ENCODE data around the gene OCRL. TPM values are rescaled to one million over a fixed set of nuclear protein-coding genes. Genes with fewer than 3 reads are reported as not detected.

The OCRL gene
- total and polyA plus RNA-seq, 3 experiments from 2014 or later = 0.31 to 1.9 (median 1.7) TPM

DNA sequence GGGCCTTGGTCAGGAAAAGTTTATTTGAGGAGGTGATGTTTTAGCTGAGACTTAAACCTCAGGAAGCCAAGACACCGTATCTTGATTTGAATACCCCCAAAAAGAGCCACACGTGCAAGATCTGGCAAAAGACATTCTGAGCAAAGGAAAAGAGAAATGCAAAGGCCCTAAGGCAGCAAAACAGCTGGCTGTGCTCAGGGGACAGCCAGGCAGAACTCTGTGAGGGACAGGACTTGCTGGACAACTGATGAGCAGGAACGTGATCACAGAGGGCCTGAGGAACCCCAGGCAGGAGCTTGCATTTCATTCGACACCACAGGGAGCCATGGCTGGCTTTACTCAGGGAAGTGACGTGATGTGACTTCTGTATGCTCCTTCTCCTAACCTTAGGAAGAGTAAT, 56.0 kb downstream of the OCRL start:
- Mint-ChIP-seq H3K4me3 (no peak overlapping the region), H3K9me3 (no peaks in the 10 kb centered on the region), H3K4me1 (no peaks in the 10 kb centered on the region), H3K27me3 (peaks cover 5 to 13% of the 10 kb centered on the region in 2 donors), H3K36me3 (no peaks in the 10 kb centered on the region), H3K27ac (no peak overlapping the region)
- Histone ChIP-seq H3K4me3 (ENCODE audit: low read length) (no peak overlapping the region), H3K27ac (ENCODE audit: low read depth, low read length) (no peak overlapping the region), H3K36me3 (ENCODE audit: insufficient read depth, low read length) (no peaks in the 10 kb centered on the region), H3K9me3 (ENCODE audit: low read length) (no peaks in the 10 kb centered on the region), H3K27me3 (ENCODE audit: insufficient read depth, low read length, poor library complexity, severe bottlenecking) (no peaks in the 10 kb centered on the region), H3K4me1 (ENCODE audit: insufficient read depth, low read length) (peaks cover under 1% of the 10 kb centered on the region)
- ChIA-PET CTCF (no interaction called here), POLR2A (no interaction called here)
- no peak for DNase-seq

GRCh38 chrX:129597905-129598304, 57.8 kb downstream of the OCRL start:
- peaks cover 5 to 15% of the 10 kb centered on the region in 2 donors for H3K27me3 Mint-ChIP-seq
- H3K9me3 ChIP-seq (ENCODE audit: low read length) = no peaks in the 10 kb centered on the region
- H3K4me1 Mint-ChIP-seq = peaks cover 0 to 6% (median 5%) of the 10 kb centered on the region in 3 donors
- peaks cover 6% of the 10 kb centered on the region for H3K4me1 ChIP-seq (ENCODE audit: insufficient read depth, low read length)
- no peaks in the 10 kb centered on the region for H3K27me3 ChIP-seq (ENCODE audit: insufficient read depth, low read length, poor library complexity, severe bottlenecking)
- no peak overlapping the region for H3K27ac ChIP-seq (ENCODE audit: low read depth, low read length)
- no peaks in the 10 kb centered on the region for H3K36me3 Mint-ChIP-seq
- no peaks in the 10 kb centered on the region for H3K36me3 ChIP-seq (ENCODE audit: insufficient read depth, low read length)
- POLR2A ChIA-PET = no interaction called here
- H3K4me3 Mint-ChIP-seq = no peak overlapping the region
- H3K4me3 ChIP-seq (ENCODE audit: low read length) = no peak overlapping the region
- DNase-seq = no peak
- H3K27ac Mint-ChIP-seq = no peak overlapping the region
- CTCF ChIA-PET = no interaction called here
- H3K9me3 Mint-ChIP-seq = no peaks in the 10 kb centered on the region

DNA sequence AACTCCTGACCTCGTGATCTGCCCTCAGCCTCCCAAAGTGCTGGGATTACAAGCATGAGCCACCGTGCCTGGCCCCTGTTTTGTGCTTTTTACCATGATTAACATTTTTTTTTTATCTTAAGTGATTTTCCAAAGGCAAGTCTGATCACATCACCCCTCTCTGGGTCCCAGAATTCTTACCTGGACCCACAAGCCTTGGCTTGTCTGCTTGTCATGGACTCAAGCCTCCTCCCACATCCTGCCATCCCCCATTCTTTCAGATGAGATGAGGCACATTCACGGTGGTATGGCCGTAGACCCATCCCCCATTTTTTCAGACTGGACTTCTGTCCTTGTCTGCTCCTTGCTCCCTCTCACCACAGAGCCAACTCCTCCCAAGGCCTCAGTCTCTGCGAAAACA, 59.4 kb downstream of the OCRL start:
- POLR2A ChIA-PET = no interaction called here

DNA sequence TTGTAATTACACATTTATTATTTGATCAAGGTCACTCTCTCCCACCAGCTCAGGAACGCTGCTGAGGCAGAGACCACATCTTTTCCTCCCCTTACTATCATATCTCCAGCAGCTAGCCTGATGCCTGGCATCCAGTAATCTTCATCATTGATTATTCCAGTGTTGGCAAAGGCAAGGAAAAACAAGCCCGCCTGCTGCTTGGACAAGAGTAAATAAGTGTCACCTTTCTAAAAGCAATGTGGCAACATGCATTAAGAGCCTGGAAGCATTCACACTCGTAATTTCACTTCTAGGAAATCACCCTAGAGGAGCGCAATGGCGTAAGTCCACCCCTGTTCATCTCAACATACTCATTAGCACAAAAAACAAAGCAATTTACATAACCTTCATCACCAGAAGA, 59.9 kb downstream of the OCRL start:
- peaks cover 5 to 15% of the 10 kb centered on the region in 2 donors for H3K27me3 Mint-ChIP-seq
- DNase-seq = no peak
- Histone ChIP-seq H3K27me3 (ENCODE audit: insufficient read depth, low read length, poor library complexity, severe bottlenecking) (no peaks in the 10 kb centered on the region), H3K27ac (ENCODE audit: low read depth, low read length) (no peak overlapping the region), H3K9me3 (ENCODE audit: low read length) (no peaks in the 10 kb centered on the region), H3K36me3 (ENCODE audit: insufficient read depth, low read length) (no peaks in the 10 kb centered on the region), H3K4me3 (ENCODE audit: low read length) (no peak overlapping the region), H3K4me1 (ENCODE audit: insufficient read depth, low read length) (peaks cover 15% of the 10 kb centered on the region)
- ChIA-PET POLR2A (no interaction called here), CTCF (no interaction called here)
- no peaks in the 10 kb centered on the region for H3K9me3 Mint-ChIP-seq
- peak overlapping the region in 1 of 8 donors; percentile 48 for H3K27ac Mint-ChIP-seq
- no peaks in the 10 kb centered on the region for H3K36me3 Mint-ChIP-seq
- H3K4me1 Mint-ChIP-seq = peaks cover 10 to 17% (median 15%) of the 10 kb centered on the region in 3 donors
- H3K4me3 Mint-ChIP-seq = no peak overlapping the region

More for the DNA sequence above, 59.4 kb downstream of the OCRL start:
- Histone ChIP-seq H3K4me1 (ENCODE audit: insufficient read depth, low read length) (peaks cover 10% of the 10 kb centered on the region), H3K27ac (ENCODE audit: low read depth, low read length) (no peak overlapping the region), H3K27me3 (ENCODE audit: insufficient read depth, low read length, poor library complexity, severe bottlenecking) (no peaks in the 10 kb centered on the region), H3K36me3 (ENCODE audit: insufficient read depth, low read length) (no peaks in the 10 kb centered on the region), H3K9me3 (ENCODE audit: low read length) (no peaks in the 10 kb centered on the region), H3K4me3 (ENCODE audit: low read length) (no peak overlapping the region)
- no peak overlapping the region for H3K27ac Mint-ChIP-seq
- H3K4me1 Mint-ChIP-seq = peaks cover 10 to 17% (median 15%) of the 10 kb centered on the region in 3 donors
- H3K4me3 Mint-ChIP-seq = no peak overlapping the region
- H3K9me3 Mint-ChIP-seq = no peaks in the 10 kb centered on the region
- DNase-seq = no peak
- H3K27me3 Mint-ChIP-seq = peaks cover 5 to 15% of the 10 kb centered on the region in 2 donors
- no peaks in the 10 kb centered on the region for H3K36me3 Mint-ChIP-seq
- CTCF ChIA-PET = no interaction called here

DNA sequence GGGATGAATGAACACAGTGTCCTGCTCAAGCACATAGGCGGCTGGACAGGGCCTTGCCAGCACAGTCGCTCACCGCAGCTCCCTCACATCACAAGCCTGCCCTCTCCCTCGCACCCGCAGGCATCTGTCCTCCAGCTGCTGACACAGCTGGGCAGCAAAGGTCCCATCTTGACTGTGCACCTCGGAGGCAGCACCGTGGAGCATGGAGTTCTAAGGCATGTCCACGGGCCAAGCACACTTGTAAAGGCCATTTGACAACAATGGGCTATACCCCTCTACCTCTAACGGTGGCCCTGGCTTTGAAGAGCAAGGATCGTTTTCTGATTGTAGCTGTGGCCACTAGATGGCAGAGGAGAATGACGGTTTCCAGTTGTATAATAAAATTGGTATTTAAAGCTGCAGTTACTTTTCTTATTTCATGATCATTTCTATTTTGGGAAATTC, 60.9 kb downstream of the OCRL start:
- peak overlapping the region in 1 of 8 donors; percentile 68 for H3K27ac Mint-ChIP-seq
- DNase-seq = no peak

GRCh38 chrX:129606918-129607317, 66.9 kb downstream of the OCRL start:
- Histone ChIP-seq H3K27me3 (ENCODE audit: insufficient read depth, low read length, poor library complexity, severe bottlenecking) (no peaks in the 10 kb centered on the region), H3K36me3 (ENCODE audit: insufficient read depth, low read length) (no peaks in the 10 kb centered on the region), H3K27ac (ENCODE audit: low read depth, low read length) (no peak overlapping the region), H3K4me1 (ENCODE audit: insufficient read depth, low read length) (peaks cover 9% of the 10 kb centered on the region), H3K9me3 (ENCODE audit: low read length) (no peaks in the 10 kb centered on the region), H3K4me3 (ENCODE audit: low read length) (no peak overlapping the region)
- CTCF ChIA-PET = interaction anchor here (0.6 kb wide), 1 partner anchor 13 kb away, joined by 3 read pairs; no protein-coding TSS in a partner anchor
- Mint-ChIP-seq H3K4me1 (peaks cover 16 to 25% (median 18%) of the 10 kb centered on the region in 3 donors), H3K4me3 (no peak overlapping the region), H3K36me3 (no peaks in the 10 kb centered on the region), H3K9me3 (no peaks in the 10 kb centered on the region), H3K27ac (peak overlapping the region in 2 of 8 donors; percentile 3 to 78), H3K27me3 (peaks cover 0 to 4% of the 10 kb centered on the region in 2 donors)
- POLR2A ChIA-PET = no interaction called here
- DNase-seq = peak; percentile 29 to 62 (median 46)

More for the DNA sequence above, 60.9 kb downstream of the OCRL start:
- Mint-ChIP-seq H3K4me1 (peaks cover 10 to 21% (median 18%) of the 10 kb centered on the region in 3 donors), H3K36me3 (no peaks in the 10 kb centered on the region), H3K27me3 (peaks cover 5 to 15% of the 10 kb centered on the region in 2 donors), H3K9me3 (no peaks in the 10 kb centered on the region), H3K4me3 (no peak overlapping the region)
- H3K4me3 ChIP-seq (ENCODE audit: low read length) = no peak overlapping the region
- POLR2A ChIA-PET = no interaction called here
- H3K9me3 ChIP-seq (ENCODE audit: low read length) = no peaks in the 10 kb centered on the region
- peaks cover 15% of the 10 kb centered on the region for H3K4me1 ChIP-seq (ENCODE audit: insufficient read depth, low read length)
- CTCF ChIA-PET = interaction anchor here (0.6 to 1.1 kb wide), 4 partner anchors 17 to 460 kb away, joined by 3 to 5 read pairs (median 4); no protein-coding TSS in a partner anchor
- H3K27me3 ChIP-seq (ENCODE audit: insufficient read depth, low read length, poor library complexity, severe bottlenecking) = no peaks in the 10 kb centered on the region
- no peaks in the 10 kb centered on the region for H3K36me3 ChIP-seq (ENCODE audit: insufficient read depth, low read length)
- no peak overlapping the region for H3K27ac ChIP-seq (ENCODE audit: low read depth, low read length)

DNA sequence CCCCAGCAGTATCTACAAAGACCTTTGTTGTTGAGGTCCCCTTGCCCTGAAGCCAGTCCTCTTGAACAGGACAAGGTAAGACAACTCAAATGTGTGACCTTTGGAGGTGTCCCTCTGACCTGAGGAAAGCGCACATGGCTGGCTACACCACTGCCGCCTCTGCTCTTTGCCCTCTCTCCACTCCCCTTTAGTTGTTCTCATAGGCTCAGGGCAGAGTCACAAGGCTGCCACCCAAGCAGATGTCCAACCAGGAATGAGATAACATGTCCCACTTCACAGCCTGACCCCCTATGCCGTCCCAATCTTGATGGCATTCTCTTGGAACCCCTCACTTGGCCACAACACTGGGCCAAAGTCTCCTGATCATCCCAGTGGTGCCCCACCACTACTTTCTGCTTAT, 68.4 kb downstream of the OCRL start:
- H3K4me1 ChIP-seq (ENCODE audit: insufficient read depth, low read length) = peaks cover 9% of the 10 kb centered on the region
- H3K9me3 Mint-ChIP-seq = no peaks in the 10 kb centered on the region
- H3K4me3 ChIP-seq (ENCODE audit: low read length) = no peak overlapping the region
- peaks cover 17 to 20% (median 18%) of the 10 kb centered on the region in 3 donors for H3K4me1 Mint-ChIP-seq
- H3K9me3 ChIP-seq (ENCODE audit: low read length) = no peaks in the 10 kb centered on the region
- H3K27ac Mint-ChIP-seq = no peak overlapping the region
- no peak for DNase-seq
- no peaks in the 10 kb centered on the region for H3K36me3 ChIP-seq (ENCODE audit: insufficient read depth, low read length)
- ChIA-PET POLR2A (no interaction called here), CTCF (interaction anchor here (1.1 to 2.9 kb wide), 2 partner anchors 297 to 452 kb away, joined by 4 to 11 read pairs; partner anchors contain the start of gene UTP14A)
- no peak overlapping the region for H3K4me3 Mint-ChIP-seq
- H3K27me3 Mint-ChIP-seq = peaks cover 0 to 5% of the 10 kb centered on the region in 2 donors
- no peaks in the 10 kb centered on the region for H3K36me3 Mint-ChIP-seq
- no peak overlapping the region for H3K27ac ChIP-seq (ENCODE audit: low read depth, low read length)
- H3K27me3 ChIP-seq (ENCODE audit: insufficient read depth, low read length, poor library complexity, severe bottlenecking) = no peaks in the 10 kb centered on the region

- peaks cover 15 to 17% (median 16%) of the 10 kb centered on the region in 3 donors for H3K4me1 Mint-ChIP-seq
- no peaks in the 10 kb centered on the region for H3K9me3 Mint-ChIP-seq
- H3K27me3 Mint-ChIP-seq = peaks cover 0 to 5% of the 10 kb centered on the region in 2 donors
- H3K36me3 Mint-ChIP-seq = no peaks in the 10 kb centered on the region
- CTCF ChIA-PET = interaction anchor here (1.1 to 2.9 kb wide), 2 partner anchors 26 to 451 kb away, joined by 3 to 11 read pairs; no protein-coding TSS in a partner anchor
- Histone ChIP-seq H3K27me3 (ENCODE audit: insufficient read depth, low read length, poor library complexity, severe bottlenecking) (no peaks in the 10 kb centered on the region), H3K4me3 (ENCODE audit: low read length) (no peak overlapping the region), H3K27ac (ENCODE audit: low read depth, low read length) (no peak overlapping the region), H3K4me1 (ENCODE audit: insufficient read depth, low read length) (peaks cover 5% of the 10 kb centered on the region), H3K9me3 (ENCODE audit: low read length) (no peaks in the 10 kb centered on the region), H3K36me3 (ENCODE audit: insufficient read depth, low read length) (no peaks in the 10 kb centered on the region)
- no peak overlapping the region for H3K27ac Mint-ChIP-seq
- DNase-seq = no peak
- no peak overlapping the region for H3K4me3 Mint-ChIP-seq
- POLR2A ChIA-PET = no interaction called here
Observed at GRCh38 chrX:129609395-129609794, 69.3 kb downstream of the OCRL start.

Measured in CD8-positive, alpha-beta memory T cell (primary cell).